Right renal pelvis (tissue), 4 donors: ENCODE results near the gene KCNIP2. TPM values are rescaled to one million over a fixed set of nuclear protein-coding genes. Genes with fewer than 3 reads are reported as not detected.

ENCODE experiments used
- DNase-seq, 4 donors: peaks; one replicate each; pipeline ENCODE4 v3.0.0-alpha.2; 2013; ENCODE audit warnings: low read depth in 4 of 4, low spot score in 3 of 4, missing footprints in 1 of 4
- polyA plus RNA-seq, 4 donors: library from polyadenylated mRNA; unstranded; fragments of 120-200 nt; gene quantifications; one replicate each; pipeline ENCODE4 v1.2.1, GENCODE V29; 2013; ENCODE audit not compliant: insufficient read length in 4 of 4

KCNIP2 gene
- polyA plus RNA-seq, 4 donors = 3.6 to 5.1 (median 4.2) TPM

DNA sequence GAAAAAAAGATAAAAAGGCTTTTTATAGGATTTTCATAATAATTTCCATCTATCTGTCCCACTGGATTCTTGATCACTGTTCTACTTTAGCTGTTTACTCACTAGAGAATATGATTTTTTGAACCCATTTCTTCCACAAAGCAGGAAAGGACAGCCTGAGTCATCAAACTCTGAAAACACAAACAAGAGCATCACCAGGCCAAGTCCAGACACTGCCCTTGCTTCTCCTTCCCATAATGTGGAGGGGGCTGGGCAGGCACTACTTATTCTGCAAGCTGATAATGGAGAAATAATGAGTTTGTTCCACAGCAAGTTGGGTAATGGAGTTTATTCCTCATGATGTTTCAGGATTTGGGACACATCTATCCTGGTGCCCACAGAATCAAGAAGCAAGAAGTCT is 13.0 kb upstream of the KCNIP2 start:
- no peak for DNase-seq

DNA sequence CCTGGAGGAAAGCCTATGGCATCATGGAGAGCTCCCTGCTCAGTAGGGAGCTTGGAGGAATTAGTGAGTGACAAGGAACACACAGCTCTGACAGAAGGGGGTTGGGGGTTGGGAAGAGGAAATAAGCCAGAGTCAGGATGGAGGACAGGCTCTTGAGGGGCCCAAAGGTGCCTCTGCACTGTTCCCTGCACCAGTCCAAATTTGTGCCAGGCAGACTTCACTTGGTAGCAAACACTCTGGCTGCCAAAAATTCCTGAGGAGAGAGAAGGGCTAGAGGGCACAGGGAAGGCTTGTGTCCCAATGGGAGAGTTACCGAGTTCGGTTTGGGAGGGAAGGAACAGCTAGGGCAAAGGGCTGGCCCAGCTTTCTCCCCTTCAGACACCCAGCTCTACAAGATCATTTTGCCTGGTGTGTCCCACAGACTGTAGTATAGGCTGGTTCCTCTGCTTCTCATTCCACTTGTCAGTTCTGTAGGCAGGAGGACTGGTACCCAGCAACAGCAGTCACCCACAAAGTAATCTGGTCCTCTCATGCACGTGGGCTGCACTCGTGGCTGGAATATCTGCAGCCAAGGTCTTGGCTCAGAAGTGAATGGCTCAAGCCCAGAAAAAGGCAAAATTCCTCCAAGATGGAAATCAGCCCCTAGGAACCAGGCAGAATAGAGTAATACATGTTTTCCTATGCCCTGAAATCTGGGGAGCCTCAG is 8.0 kb upstream of the KCNIP2 start:
- no peak for DNase-seq

DNA sequence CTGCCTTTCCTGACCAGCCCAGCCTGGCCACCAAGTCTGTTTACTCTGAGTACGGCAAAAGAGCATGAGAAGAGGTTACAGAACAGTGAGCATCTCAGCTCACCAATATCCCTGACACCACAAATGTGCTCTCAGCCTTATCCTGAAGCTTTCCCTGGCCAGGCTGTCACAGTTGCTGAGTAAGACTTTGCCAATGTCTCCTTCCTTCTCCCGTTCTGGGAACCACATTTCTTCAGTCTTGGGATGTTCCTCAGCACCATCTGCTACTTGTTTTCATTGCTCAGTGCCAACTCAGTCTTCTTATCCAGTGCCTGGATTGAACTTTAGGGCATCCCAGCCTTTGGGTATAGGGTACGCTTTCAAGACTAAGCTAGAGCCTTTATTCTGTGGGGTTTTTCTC is 7.1 kb upstream of the KCNIP2 start:
- DNase-seq = no peak

DNA sequence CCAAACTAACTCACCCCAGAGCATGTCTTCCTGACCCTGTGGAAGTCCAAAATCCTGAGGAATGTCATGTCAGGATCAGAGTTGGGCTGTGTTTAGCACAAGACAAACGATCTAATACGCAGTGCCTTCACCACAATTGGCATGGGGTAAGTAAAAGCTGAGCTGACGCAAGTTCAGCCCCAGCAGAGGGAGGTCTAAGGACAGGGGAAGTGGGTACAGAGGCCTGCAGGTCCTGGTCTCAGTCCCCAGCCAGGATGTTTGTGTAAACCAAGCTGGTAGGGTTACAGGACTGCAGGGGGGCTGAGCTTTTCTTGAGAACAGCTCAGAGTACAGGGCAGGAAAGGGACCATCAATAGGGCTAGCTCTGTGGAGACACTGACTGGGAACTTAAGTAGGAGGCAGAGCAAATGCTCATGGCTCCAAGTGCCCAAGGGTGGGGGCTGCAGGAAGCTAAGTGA is 5.3 kb upstream of the KCNIP2 start:
- no peak for DNase-seq

DNA sequence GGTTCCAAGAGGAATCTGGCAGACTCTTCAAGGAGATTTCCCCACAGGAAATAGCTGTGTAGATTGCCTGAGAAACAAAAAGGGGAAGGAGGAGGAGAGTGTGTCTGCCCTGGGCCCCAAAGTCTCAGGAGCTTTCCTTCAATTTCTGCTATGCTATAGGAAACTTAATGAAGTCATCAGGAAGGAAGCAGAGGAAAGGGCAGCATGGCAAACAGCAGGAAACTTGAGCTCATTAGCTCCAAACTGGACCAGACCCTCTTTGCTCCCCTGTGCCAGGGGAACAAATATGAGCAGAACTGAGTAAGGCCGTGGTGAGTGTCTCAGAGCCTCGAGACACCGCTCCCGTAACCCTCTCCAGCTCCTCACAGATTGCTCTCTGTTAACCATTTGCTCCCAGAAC is 4.8 kb upstream of the KCNIP2 start:
- DNase-seq = no peak

DNA sequence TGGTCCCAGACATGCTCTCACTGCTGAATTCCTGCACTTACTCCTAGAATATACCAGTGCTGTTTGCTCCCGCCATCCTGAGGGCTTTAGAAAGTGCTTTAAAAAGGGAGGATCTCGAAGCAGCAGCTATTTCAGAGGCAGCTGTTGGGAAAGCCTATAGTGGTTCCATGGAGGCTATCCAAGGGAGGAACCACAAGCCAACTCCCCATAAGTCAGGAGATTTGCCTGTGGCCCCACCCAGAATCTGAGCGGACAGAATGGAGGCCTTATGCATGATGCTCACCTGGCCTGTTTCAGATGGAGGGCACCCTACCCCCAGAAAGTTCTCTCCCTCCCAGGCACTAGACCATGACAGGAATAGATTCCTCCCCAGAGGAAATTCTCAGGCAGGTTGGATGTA is 2.3 kb upstream of the KCNIP2 start:
- no peak for DNase-seq

DNA sequence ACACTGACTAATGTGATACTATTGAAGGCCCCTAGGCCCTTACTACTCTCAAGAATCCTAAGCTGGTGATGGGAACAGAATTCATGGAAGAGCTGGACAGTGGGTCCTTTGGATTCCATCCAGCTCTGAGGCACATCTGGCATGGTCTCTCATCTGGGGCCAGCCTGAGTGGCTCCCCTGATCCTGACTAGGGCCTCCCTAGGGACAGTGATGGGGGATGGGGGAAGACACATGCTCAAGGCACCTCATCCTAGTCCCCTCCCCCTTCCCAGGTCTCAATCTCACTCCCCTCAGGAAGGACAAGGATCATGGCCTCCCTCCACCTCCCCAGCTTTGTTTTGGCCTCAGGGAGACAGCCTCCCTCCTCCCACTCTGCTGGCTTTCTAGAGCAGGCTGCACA is 1.8 kb downstream of the KCNIP2 start:
- DNase-seq = no peak

DNA sequence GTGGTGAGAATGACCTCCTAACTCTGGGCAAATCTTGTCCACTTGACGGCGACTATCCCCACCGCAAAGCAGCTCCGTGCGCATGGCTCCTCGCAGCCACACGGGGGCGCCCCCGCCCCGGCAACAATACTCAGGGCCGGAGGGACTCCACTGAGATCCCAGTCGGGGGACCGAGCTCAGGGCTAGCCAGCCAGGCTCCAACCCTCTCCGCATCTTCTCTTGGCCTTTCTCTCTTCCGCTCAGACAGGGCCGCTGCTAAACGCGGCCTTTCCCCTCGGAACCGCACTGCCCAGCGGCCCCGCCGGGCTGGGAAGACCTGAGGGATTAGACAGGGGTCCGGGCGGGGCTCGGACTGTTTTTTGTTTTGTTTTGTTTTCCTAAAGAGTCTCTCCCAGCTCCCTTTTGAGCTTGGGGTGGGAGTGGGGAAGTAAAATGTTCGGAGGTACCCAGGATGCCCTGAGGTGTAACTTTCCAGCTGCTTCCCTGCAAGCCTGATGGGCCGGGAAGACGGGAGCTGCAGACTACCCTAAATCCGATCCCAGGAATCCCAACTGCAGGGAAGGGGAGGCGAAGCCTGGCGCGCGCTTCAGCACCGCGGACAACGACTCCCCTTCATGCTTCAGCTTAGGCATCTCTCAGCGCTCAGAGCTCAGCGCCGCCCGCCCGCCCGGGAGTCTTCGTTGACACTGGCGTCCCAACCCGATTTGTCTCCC is 2.7 kb downstream of the KCNIP2 start:
- peak in 3 of 4 donors; percentile 69 to 83 (median 83) for DNase-seq

DNA sequence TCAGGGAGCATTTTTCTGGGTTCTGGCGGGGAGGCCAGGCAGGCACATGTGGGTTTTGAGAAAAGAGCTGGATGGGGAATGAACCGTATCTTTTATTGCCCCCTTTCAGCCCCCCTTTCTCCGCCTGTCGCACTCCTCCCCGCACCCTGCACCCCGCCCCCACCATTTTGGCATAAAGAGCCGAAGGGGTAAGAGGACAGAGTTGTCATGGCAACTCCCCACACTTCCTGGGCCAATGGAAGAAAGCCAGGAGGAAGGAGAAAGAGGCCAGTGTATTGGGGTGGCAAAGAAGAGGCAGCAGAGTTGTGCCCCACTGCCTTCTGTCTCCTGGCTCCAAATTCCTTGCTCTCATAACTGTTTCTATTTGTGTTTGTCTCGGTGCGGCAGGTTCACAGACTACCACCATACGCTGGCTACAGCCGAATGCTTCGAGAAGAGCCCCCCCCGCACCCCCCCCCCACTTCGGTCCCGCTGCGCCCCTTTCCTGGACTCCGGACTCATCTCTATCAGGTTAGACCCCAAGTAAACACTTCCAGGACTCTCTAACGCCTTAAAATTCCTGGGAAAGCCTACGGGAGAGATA is 3.4 kb downstream of the KCNIP2 start:
- DNase-seq = no peak

DNA sequence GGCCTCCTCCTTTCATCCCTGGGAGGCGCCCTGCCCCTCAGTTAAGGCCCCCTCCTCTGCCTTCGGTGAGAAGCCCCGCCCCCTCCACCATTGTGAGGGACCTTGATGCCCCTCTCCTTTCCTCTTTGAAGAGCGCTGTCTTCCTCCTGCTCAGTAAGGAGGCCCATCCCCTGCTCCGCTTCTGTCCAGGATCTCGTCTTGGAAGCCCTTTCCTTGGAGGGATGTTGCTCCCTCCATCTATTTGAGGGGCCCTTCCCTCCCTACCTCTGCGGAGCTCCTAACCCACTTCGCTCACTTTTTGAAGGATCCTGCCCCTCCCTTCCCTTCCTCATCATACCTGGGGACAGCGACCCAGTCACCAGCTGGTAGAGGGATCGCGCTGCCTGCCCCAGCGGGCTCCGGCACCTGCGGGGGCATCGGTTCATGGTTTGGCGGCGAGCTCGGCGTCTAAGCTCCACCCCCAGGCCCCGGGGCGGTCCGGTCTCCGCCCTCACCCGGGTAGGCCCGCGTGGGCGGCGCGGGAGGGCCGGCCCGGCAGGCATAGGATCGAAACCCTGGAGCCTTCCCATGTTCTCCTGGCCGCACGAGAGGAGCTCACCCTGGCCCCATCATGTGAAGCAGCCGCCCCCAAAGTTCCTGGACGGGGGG is 4.1 kb downstream of the KCNIP2 start:
- DNase-seq = no peak

DNA sequence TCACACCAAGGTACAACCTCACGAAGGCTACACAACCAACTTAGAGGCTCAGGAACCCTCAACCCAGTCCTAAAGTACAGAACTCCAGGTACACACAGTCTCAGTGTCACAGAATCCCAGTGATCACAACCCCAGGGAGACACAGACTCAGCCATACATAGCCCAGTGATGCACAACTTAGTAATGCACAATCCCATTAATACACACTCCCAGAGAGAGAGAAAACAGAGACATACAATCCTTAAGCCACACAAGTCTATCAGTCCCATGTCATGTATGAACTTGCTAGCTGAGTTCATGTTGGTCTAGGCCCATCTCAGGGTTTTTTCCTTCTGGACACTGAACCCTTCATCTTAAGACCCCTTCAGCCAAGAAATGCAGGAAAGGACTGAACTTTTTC is 4.6 kb downstream of the KCNIP2 start:
- DNase-seq = no peak

DNA sequence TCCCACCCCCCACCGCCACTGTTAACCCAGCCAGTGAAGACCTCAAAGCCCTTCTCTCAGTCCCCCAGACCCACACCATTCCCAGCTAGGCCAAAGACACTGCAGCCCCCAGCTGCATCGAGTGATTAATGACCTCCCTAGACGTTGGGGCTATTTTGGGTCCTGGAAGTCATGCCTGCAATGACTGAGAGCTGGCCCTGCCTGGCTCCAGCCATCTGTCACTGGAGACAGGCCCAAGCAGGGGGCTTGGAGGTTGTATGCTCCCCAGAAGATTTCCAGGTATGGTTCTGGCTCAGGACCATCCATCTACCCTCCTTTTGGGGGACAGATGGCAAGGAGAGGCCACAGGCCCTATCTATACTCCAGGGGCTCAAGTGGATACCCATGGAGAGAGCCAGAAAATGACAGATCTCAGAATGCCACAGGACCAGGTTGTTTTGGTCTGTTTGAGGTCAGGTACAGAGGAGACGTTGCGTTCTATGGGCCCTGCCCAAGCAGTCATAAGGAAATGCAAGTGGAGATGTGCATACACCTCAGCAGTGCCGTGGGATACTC is 5.1 kb downstream of the KCNIP2 start:
- DNase-seq = no peak

DNA sequence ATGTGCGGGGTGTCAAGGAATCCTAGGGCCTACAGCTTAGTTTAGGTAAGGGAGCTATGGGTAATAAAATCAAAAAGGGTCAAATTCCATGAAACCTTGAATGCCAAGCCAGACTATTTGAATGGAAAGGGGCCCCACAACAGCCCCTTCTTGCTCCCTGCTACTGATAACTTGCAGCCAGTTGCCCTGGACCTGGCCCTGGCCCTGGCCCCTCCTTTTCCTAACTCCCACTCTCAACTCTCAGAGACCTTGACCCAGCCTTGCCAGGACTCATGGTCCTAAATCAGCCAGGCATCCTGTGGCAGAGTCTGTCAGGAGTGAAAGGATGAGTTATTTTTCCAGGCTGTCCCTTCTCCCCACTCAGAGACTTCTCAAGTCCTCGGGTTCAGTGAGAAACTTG is 5.9 kb downstream of the KCNIP2 start:
- DNase-seq = no peak

DNA sequence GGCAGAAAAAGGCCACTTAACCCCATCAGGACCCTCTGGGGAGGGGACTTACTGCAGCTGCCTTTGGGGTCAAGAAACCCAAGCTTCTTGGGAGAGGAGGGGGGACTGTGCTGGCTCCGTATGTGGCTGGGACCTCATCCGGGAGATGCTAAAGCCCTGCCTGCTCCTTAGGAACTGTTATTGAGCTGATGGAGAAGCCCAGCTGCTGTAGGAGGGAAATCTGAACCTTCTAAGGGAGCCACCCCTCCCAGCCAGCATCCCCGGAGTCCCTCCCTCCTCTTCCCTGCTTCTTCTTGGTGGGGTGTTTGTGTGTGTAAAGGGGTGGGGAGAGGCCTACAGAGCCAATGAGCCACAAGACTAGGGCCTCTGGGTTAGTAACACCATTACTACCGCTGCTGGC is 8.2 kb downstream of the KCNIP2 start:
- no peak for DNase-seq

DNA sequence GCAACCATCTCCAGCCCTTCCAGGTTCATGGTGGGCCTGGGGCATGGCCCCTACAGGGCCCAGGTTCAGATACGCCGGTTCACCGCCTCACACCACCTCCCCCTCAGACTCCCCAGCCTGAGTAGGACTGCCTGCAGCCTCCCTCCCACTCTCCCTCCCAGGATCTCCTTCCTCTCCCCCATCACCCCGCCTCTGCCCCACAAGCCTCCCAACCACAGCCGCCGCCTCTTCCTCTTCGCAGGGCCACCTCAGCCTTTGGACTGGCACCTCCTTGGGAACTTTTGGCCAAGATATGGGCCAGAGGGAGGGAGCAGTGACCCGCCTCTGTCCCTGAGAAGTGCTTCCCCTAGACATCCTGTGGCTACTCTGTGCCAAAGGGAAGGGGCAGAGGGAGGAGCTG is 9.3 kb downstream of the KCNIP2 start:
- no peak for DNase-seq

DNA sequence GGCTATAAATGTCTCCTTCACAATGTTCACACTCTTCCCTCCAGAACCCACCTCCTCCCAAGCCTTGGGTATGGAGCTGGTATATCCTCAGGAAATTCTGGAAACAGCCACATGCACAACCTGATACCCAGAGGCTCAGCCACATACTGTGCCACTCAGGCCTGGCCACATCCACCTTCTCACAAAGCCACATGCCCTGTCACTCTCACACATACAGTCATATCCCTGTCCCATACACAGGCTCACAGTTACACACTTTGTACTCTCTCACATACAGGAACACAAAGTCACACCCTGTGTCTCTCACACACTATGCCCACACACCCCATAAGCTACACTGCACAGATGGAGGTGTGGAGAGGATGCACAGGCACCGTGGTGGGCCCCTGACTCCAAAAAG is 10.1 kb downstream of the KCNIP2 start:
- DNase-seq = no peak

DNA sequence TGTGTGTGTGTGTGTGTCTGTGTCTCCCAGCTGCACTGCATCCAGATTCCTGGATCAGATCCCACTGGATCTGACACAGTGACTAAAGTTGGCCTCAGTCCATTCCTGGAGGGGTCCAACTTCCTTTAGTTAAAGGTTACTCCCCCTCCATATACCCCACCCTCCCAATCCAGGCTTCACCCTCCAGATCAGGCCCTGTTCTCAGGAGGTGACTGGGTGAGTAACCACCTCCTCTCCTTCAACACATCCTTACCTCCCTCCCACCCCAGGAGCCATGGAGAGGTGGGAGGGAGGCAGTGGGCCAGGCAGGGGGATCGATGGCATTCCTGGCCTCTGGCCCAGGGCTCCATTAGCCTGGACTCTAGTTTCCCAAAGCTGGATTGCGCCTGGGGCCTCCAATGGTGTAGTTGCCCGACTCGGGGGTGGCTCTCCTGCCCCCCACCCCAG is 11.3 kb downstream of the KCNIP2 start:
- no peak for DNase-seq

DNA sequence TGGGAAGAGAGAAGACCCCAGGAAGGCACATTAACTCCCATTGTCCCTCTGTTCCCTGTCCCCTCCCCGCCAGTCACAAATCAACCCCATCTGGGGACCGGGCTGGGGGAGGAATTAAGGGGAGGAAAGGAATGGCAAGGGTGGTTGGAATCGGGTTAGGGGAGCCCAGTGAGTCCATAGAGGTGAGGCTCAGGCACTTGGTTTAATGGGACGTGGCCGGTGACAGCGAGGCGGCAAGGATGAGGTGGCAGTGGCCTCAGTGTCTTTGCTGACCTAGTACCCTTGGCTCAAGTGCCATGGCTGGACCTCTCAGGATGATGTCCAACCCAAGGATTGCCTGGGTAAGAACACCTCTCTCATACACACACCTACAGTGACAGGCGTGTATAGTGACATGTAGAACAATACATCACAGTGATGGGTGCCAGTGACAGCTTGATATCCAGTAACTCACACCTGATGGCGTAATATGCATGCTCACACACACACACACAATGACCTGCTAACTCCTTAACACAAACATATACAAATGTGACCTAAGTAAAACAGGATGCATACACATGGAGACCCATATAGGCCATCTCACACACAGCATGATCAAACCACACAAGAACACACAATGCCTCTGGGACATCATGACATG is 12.3 kb downstream of the KCNIP2 start:
- DNase-seq = no peak

DNA sequence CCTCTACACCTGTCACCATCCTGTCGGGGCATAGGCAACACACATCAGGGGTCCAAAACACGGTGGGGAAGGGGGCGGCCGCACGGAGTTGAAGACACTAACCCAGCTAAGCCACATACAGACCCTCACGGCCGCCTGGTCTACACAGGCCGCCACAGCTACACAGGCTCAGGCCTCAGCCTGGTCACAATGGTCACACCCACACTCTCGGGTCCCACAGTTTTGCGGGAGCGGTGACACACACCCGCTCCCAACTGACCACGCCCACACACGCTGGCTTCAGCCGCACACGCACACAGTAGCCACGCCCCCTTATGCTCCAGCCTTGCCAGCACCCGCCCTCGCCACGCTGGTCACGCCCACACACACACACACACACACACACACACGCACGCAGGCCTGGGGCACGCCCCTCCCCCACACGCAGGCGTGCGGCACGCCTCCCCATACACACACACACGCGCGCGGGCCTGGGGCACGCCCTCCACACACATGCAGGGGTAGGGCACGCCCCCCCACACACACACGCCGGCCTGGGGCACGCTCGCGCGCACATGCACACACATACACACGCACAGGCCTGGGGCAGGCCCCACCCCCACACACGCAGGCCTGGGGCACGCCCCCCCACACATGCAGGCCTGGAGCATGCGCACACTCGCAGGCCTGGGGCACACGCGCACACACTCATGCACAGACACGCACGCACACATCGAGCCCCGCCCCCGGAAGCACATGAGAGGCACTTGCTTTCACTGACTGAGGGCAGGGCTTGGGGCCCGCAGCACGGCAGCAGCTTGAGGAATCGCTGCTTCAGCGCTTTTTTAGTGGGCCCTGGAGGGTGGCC is 13.1 kb downstream of the KCNIP2 start:
- DNase-seq = peak in 3 of 4 donors; percentile 72 to 77 (median 75)
